Inflammatory macrophage treated with lipopolysaccharide for 4 hours (primary cell): Measurements from ENCODE around the gene TRPC1.
"Not testable (repeated sequence)": the region's sequence is repeated elsewhere in the genome, so short reads cannot be mapped to it uniquely, and the experiment has no call there.

Experiments
- DNase-seq: peaks from one replicate; pipeline ENCODE4 v3.0.0-alpha.2; 2020

Gene TRPC1

DNA sequence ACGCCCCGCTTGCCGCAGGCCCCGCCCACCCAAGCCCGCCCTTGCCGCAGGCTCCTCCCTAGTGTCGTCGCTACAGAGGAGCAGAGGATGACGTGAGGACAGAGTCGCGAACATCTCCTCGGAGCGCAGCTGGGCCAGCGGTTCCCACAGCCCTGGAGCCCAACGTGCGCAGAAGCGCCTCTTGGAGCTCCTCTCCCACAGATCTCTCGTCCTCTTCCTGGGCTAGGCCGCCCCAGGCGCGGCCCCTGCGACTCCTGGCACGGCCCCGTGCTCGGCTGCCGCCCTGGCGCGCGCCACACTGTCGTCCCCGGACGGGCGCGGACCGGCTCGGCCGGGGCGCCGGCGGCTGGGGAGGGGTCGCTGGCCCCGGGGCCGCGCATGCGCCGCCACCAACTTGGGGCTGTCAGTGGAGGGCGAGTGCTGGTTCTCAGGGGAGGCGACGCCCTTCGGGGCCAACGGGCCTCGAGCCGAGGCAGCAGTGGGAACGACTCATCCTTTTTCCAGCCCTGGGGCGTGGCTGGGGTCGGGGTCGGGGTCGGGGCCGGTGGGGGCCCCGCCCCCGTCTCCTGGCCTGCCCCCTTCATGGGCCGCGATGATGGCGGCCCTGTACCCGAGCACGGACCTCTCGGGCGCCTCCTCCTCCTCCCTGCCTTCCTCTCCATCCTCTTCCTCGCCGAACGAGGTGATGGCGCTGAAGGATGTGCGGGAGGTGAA lies at the start of gene TRPC1:
TRPC1 (plus strand) TSS at position 67 of the 714 bp plus-strand sequence; CDS start at position 593, 526 bp downstream.
- peak; percentile 79 for DNase-seq

DNA sequence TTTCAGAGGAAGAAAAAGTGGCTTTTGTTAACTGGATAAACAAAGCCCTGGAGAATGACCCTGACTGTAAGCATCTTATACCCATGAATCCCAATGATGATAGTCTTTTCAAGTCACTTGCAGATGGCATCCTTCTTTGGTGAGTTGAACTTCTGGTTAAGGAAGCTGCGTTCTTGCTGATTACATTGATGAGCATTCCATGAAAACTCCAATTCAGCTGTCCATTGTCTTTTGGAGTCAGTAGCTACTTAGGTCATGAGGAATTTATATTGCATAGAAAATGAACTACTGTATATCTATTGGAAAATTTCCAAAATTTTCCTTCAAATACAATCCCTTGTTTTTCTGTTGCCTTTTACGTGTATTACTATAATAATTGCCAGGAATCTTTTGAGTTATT lies 47.7 kb upstream of the TRPC1 start:
- DNase-seq = no peak

DNA sequence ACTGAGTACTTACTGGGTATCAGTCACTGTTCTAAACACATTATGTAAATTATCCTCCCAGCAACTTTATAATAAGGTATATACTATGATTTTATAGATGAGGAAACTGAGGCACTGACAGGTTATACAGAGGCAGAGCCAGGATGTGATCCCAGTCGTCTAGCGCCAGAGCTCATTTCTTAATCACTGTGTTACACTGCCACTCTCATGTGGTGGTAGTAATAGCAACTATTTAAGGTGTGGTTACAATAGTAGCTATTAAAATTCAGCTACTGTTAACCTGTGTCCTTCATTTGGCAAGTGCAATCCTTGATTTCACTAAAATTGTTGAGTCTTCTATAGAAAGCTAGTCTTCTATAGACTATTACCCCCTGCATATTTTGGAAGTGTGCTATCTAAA lies 43.1 kb upstream of the TRPC1 start:
- DNase-seq = no peak

DNA sequence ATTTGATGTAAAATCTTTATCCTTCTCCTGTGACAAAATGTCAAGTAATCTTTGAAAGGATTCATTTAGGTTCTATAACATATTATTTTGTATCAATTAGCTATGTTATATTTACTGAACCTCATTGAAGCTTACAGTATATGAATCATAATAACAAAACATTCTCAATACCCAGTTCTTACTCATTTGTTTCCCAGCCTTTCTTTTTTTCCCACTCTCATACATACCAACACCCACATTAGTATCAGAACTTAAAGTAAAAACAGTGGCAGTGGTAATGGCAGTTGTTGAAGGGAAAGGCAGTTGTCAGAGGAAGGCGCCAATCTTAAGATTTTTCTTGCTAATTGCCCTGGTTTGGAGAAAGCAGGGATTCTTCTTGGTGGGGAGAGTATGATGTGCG lies 33.2 kb upstream of the TRPC1 start:
- DNase-seq = no peak

DNA sequence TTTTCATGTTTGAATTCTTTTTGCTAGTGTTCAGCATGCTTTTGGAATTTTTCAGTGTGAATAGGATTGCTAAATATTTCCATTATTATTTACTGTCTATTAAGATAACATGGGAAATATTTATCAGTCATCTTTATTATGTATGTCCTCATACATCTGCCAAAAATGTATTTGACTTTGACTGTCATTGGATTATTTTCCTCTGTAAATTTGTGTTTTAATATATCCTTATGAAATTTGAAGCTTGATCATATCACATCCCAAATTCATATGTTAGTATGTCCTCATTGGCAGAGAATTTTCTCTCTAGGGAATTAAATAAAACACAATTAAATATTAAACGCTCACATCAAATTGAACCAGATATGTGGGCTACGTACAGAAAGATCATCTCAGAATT lies 32.3 kb upstream of the TRPC1 start:
- no peak for DNase-seq

DNA sequence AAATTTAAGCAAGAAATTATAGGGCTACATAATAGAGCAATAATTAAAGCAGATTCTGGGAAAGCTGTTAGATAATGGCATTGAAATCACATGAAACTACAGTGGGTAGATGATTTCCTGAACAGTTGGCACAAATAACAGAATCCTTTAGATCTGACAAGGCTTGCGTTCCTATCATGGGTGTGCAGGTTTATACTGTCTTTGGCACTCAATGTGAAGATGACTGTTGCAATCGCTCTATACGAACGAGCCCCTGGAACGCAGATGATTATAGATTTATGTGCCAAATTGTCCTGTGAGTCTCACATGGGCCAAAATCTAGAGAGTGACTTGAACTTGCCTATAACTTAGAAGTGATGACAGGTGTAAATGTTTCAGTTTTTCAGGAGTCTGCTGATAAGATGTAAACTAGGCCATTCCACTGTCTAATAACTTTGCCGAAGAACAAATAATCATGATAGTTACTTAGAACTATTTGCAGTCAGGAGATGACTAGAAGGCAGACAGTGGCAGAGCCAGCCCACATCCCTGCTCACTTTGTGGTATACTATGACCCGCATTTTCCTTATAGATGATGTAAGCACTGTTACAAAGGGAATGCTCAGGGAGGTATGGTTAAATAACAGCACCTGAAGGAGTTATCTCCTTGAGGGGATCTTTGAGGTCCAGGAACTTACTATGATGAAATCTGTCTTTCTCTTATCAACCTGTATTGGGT lies 30.5 kb upstream of the TRPC1 start:
- DNase-seq = no peak

DNA sequence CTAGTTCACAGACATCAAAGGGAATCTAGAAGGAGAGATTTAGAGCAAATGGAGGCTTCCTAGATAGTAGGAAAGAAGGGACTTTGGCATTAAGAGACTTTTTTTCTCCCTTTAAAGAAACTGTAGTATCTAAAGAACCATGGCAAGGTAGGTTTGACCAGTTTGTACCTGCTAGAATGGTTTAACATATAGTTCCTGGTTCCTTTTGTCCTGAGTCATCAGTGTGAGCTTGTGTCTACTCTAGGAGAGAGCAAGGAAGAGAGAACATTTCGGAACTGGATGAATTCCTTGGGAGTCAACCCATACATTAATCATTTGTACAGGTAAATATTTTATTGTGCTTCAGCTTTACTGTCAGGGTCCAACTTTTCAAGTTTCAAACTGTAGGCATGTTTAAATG lies 29.6 kb upstream of the TRPC1 start:
- DNase-seq = no peak

DNA sequence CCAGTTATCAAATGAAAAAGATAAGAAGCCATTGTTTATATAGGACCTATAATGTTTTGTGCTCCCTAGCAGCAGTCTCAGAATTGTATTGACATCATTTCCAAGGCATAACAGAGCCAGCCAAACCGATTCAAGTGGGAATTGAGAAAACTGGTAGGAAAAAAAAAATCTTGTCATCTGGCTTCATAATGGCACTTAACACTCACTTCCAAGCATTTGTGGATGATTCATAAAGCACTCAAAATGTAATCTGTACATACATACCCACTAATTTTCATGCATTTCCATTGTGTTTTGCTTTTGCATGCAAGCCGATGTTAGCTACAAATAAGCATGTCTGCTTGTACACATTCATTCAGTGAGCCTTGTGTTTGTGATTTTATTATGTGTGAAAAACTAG lies 18.6 kb upstream of the TRPC1 start:
- no peak for DNase-seq

DNA sequence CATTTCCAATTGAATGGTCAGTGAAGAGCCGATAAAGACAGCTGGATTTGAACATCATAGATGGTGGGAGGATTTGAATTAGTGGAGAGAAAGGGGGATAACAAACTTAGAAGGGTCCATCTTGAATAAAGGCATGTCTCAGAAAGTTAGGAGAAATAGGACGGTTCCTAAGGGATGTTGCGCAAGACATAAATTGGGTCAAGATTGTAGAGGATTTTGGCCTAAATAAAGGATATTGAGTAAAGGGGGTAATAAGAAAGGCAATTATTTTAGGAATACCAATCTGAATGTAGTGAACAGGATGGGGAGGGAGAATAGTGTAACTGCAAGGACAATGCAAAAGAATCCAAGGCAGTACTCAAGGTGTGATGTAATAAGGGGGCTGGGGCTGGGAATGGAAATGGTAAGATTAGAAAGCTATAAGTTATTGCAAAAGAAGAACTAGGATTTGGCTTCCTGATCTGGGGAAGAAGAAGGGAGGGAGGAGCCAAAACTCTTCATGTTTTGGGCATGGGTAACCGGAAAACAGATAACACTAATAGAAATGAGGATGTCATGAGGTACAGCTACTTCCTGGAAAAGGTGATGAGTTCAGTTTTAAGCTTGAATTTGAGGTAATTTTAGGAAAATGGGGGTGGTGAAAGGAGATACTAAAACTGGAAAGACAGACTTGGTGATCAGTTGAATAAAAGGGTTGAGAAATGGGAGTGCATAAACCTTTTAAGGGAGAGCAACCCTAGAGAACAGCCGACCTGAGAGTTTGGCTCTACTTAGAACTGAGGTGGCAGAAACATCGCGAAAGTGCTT lies 17.3 kb upstream of the TRPC1 start:
- DNase-seq = no peak

DNA sequence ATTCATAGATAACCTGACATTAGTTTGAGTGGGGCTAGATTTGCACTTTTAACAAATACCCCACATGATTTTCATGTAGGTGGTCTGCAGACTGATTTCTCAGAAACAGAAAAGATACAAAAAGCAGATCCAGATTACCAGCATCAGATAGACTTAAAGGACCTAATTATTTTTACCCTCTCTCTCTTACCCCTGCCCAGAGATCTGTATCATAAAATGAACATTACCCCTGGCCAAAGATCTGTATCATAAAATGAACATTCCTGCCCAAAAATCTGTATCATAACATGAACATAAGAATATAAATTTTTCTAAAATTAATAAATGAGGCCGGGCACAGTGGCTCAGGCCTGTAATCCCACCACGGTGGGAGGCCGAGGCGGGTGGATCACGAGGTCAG lies 14.6 kb upstream of the TRPC1 start:
- DNase-seq = no peak

DNA sequence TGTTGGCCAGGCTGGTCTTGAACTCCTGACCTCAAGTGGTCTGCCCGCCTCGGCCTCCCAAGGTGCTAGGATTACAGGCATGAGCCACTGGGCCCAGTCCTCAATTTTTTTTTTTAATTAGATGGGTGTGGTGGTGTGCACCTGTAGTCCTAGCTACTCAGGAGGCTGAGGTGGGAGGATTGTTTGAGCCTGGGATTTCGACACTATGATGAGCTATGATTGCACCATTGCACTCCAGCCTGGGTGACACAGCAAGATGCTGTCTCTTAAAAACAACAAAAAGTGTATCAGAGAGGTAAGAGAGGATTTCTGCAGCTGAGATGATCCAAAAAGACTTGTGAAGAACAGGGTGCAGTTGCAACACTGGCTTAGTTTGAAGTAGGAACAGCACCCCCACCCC lies 9.0 kb upstream of the TRPC1 start:
- DNase-seq = not testable (repeated sequence)

DNA sequence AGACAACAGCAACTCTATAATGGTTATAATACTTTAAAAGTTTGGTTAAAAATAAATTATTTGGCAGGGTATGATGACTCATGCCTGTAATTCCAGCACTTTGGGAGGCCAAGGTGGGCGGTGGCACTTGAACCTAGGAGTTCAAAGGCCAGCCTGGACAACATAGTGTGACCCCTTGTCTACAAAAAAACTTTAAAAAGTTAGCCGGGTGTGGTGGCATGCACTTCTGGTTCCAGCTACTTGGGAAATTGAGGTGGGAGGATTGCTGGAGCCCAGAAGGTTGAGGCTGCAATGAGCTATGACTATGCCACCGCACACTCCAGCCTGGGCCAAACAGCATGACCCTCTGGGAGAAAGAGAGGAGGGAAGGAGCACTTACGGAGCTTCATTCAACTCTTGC lies 7.7 kb upstream of the TRPC1 start:
- DNase-seq = no peak

DNA sequence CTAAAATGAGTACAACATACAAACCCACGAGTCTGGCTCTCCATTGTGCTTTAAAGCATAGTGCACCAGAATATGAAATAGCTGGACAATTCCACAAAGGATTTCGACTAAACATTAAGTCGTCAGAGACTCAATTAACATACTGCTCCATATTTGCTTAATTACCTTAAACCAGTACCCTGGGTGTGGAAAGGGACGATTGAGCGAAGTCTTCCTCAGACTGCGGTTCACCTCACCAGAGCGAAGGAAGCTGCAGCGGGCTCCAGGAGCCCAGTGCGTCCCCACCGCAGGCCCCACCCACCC lies 218 bp upstream of the TRPC1 start:
- no peak for DNase-seq

DNA sequence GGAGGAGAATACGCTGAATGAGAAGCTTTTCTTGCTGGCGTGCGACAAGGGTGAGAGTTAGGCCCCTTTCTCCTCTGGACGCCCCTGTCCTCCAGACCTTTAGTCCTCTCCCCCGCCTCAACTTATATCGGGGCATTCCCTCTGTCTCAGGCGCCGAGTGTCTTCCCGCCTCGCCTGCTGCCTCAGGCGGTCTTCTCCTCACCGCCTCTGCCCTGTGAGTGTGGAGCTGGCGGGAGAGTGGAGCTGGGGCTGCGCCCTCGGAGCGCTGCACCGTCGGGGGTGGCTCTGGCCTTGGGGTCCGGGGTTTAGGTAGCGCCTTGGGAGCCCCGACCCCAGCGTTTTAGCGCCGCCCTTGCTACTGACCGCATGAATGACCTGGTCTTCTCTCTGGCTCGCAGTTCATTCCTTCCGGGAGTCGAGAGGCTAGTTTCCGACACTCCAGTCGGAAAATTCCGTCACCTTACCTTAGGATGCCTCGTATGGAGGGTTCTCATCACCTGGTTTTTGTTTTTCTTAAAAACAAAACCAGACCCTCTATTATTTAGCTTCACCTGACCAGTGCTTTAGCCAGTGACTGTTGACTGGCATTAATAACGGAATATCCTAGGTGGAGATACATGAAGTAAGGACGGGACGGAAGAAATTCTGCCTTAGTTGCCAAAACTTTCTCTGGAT lies 985 bp downstream of the TRPC1 start:
- DNase-seq = no peak

DNA sequence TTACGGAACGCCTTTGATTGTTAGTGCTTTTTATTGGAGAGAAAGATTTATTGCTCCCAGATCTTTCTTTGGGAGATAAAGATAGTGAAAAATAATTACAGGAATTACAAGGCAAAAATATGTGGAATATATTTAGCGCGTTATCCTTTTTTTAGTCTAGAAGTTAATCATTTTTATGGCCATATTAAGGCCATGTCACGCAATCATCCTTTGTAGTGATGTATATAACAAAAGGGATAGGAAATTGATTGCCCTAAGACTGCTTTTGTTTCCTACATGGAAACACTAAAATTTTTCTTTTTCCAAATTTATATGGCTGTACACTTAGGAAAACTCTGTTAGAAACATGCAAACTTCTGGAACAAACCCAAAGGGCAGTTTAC lies 1.5 kb downstream of the TRPC1 start:
- no peak for DNase-seq

DNA sequence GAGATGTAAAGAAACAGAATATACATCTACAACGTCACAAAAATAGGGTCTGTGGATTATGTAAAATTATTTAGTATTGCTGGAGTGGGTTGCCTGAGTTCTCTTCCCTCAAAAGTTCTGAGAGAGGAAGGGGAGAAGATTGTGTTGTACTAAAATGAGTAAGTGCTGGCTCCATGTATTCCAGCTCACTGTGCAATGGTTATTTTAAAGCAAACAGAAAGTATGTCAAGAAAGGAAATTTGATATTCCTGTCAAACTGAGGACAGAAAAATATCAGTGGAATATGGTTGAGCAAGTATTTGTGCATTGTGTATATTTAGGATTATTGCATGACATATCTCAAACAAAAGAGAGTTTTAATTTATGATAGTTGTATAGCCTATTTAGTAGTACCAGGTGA lies 2.2 kb downstream of the TRPC1 start:
- DNase-seq = no peak

DNA sequence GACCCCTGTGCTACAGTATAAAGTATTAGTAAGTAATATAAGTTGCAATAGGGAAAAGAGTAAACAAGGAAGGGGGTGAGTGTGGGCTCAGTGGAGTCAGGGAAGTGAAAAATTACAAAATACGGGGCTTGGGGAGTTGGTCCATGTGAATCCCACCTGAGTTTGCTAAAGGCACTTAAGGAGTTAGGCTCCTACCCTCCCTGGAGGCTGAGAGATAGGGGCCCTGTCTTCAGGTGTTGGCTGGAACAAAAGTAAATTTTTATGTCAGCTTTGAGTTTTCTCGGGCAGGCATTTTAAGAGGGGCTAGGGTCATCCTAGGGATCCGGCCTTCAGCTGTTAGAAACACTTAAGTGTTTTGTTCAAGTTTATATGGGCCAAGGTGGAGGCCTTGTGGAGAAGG lies 8.2 kb downstream of the TRPC1 start:
- no peak for DNase-seq

DNA sequence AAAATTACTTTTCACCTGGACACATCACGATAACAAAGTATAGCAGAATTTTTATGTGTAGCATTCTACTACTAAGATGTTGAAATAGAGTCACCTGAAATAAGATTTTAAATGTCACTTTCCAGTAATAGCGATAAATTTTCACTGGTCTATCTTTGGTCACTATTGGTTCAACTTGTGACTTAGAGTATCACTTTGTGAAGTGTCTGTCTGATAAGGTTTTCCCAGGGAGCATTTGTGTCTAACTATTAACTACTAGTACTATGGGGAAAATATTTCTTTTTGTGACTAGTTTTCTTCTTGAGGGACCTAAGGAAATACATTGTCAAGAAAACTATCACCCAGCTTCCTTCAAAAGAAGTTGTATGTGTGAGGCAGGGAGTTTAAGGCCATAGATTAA lies 11.0 kb downstream of the TRPC1 start:
- DNase-seq = no peak

DNA sequence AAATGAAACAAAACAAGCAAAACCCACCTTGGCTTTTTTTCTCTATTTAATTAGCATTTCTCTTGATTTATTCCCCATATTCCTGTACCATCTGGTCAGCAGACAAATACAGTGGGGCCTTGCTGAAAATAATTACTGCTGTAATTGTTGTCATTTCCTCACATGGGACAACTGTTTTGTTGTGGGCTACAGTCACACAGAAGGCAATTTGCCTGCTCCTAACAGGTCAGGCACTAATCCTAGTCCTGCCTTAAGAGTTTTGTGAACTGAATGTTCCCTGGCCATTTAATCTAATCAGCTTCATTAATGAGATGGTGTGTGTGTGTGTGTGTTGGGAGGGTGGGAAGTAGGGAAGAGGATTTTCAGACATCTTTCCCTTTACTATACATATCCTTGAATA lies 11.6 kb downstream of the TRPC1 start:
- no peak for DNase-seq

DNA sequence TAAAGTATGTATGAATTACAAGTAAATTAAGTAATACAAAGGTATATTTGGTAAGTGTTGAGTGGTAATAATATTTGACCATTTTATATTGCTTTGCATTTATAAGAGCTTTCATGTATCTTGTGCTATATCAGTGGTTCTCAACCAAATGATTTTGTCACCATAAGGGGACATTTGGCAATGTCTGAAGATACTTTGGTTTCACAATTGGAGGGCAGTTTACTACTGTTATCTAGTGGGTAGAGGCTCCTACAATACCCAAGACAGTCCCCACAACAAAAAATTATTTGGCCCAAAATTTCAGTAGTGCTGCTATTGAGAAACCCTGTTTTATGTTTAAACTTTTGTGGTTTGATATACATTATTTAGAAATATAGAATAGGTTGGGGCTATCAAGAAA lies 14.6 kb downstream of the TRPC1 start:
- DNase-seq = no peak

DNA sequence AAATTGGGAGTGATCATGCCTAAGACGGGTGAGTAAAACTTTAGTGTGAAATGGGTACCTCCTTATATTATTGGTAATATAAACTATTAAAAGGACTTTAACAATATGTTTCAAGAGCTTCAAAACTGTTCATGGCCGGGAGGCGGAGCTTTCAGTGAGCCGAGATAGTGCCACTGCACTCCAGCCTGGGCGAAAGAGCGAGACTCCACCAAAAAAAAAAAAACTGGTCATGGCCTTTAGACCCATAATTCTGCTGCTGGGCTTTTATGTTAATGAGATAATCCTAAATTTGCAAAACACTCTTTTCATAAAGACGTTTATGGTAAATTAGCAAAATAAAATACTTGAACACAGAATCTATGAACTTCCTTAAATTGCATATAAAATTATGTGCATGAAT lies 22.8 kb downstream of the TRPC1 start:
- no peak for DNase-seq

DNA sequence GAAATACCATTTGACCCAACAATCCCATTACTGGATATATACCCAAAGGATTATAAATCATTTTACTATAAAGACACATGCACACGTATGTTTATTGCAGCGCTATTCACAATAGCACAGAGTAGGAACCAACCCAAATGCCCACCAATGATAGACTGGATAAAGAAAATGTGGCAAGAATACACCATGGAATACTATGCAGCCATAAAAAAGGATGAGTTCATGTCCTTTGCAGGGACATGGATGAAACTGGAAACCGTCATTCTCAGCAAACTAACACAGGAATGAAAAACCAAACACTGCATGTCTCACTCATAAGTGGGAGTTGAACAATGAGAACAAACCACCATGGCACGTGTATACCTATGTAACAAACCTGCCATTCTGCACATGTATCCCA lies 26.7 kb downstream of the TRPC1 start:
- DNase-seq = not testable (repeated sequence)

DNA sequence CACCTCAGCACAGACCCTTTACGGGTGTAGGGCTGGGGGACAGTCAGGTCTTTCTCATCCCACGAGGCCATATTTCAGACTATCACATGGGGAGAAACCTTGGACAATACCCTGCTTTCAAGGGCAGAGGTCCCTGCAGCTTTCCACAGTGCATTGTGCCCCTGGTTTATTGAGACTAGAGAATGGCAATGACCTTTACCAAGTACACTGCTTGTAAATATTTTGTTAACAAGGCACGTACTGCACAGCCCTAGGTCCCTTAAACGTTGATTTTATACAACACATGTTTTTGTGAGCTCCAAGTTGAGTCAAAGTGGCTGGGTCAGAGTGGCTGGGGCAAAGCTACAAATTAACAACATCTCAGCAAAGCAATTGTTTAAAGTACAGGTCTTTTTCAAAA lies 28.8 kb downstream of the TRPC1 start:
- not testable (repeated sequence) for DNase-seq

DNA sequence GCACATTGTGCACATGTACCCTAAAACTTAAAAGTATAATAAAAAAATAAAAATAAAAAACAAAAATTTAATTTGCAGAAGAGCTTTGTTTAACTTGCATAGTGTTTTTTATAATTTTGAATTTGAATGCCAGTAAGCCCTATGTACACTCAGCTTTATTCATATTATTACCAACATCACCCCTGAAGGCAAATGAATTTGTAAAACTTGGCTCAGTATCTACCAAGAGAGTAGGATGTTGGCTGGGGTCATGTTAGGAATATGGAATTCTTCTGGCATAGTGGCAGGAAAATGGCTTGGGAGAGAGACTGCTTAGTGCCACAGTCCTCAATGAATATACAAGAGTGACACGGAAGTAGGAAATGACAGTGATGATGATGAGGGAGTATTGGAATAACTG lies 30.7 kb downstream of the TRPC1 start:
- no peak for DNase-seq
